CD4-positive, alpha-beta T cell (primary cell): ENCODE results near the gene NOTCH2. TPM values are rescaled to one million over a fixed set of nuclear protein-coding genes. Genes with fewer than 3 reads are reported as not detected.

Source experiments
- ATAC-seq: fragments of 200-7000 bp; cut with Tn5 transposase; one replicate; pipeline ENCODE4 v1.10.0; 2022; ENCODE audit warnings: mild to moderate bottlenecking; ENCODE audit not compliant: poor library complexity
- CTCF ChIA-PET: fragments of 350-600 bp; sonication (Branson Sonifier 250); formaldehyde crosslinking; loops from one replicate; lab custom pipeline; 2021; ENCODE audit warnings: antibody characterized with exemption, inconsistent platforms; lab: Charles Lee
- POLR2A ChIA-PET: fragments of 350-600 bp; sonication (Branson Sonifier 250); formaldehyde crosslinking; loops from one replicate; lab custom pipeline; 2021; ENCODE audit warnings: antibody characterized with exemption, inconsistent platforms; lab: Charles Lee
- DNase-seq, 14 experiments: peaks; one replicate each; pipeline ENCODE4 v3.0.0-alpha.2; 2013 to 2020; ENCODE audit warnings: mixed read lengths in 2 of 14
- H3K27ac ChIP-seq, 2 donors: one replicate each; pipeline versions ENCODE4 v1.5.1 to v1.7.0; 2013; ENCODE audit warnings: low read length in 2 of 2, low read depth in 1 of 2, mild to moderate bottlenecking in 1 of 2
- H3K27me3 ChIP-seq, 2 experiments: 1 replicate in 1 of 2; 2 replicates in 1 of 2; pipeline versions ENCODE4 v1.6.1 to v1.7.0; 2013; ENCODE audit warnings: low read length in 2 of 2, control low read depth in 1 of 2, mild to moderate bottlenecking in 1 of 2, moderate library complexity in 1 of 2; ENCODE audit not compliant: insufficient read depth in 2 of 2, control insufficient read depth in 1 of 2
- H3K36me3 ChIP-seq: one replicate; pipeline ENCODE4 v1.6.1; 2013; ENCODE audit warnings: low read length, control low read depth; ENCODE audit not compliant: insufficient read depth
- H3K4me1 ChIP-seq: one replicate; pipeline ENCODE4 v1.6.1; 2013; ENCODE audit warnings: low read length, control low read depth; ENCODE audit not compliant: insufficient read depth
- H3K4me3 ChIP-seq: one replicate; pipeline ENCODE4 v1.5.1; 2013; ENCODE audit warnings: mild to moderate bottlenecking, low read length, moderate library complexity
- H3K9me3 ChIP-seq, 2 experiments: 1 replicate in 1 of 2; 2 replicates in 1 of 2; pipeline versions ENCODE4 v1.6.1 to v1.7.0; 2013; ENCODE audit warnings: low read length in 2 of 2, mild to moderate bottlenecking in 2 of 2, control low read depth in 1 of 2, moderate library complexity in 1 of 2; ENCODE audit not compliant: control insufficient read depth in 1 of 2, insufficient read depth in 1 of 2
- H3K27ac Mint-ChIP-seq: one replicate; pipeline ENCODE4 v1.8.0; 2020; ENCODE audit warnings: mixed read lengths
- H3K27me3 Mint-ChIP-seq: one replicate; pipeline ENCODE4 v1.8.0; 2021; ENCODE audit warnings: mixed read lengths
- H3K36me3 Mint-ChIP-seq: one replicate; pipeline ENCODE4 v1.8.0; 2021; ENCODE audit warnings: low read depth, mixed read lengths
- H3K4me1 Mint-ChIP-seq: one replicate; pipeline ENCODE4 v1.8.0; 2021; ENCODE audit warnings: low read depth, mixed read lengths
- H3K4me3 Mint-ChIP-seq: one replicate; pipeline ENCODE4 v1.8.0; 2020; ENCODE audit warnings: mild to moderate bottlenecking, mixed read lengths
- H3K9me3 Mint-ChIP-seq: one replicate; pipeline ENCODE4 v1.8.0; 2020; ENCODE audit warnings: mixed read lengths
- intact Hi-C, 2 experiments: fragments of 100-400 bp; cut with DNase I in 1 of 2; cut with micrococcal nuclease in 1 of 2; formaldehyde crosslinking; loops; one replicate each; pipeline versions ENCODE4 v1.15.1 to v1.9.0; 2023 to 2025; cut with DNase I, micrococcal nuclease
- total RNA-seq, 174 experiments: library from RNA in 2 of 174; stranded (reverse) in 2 of 174; gene quantifications; one replicate each; pipeline ENCODE4 v1.2.3 and lab custom pipeline; 2021 to 2026
- TF ChIP-seq, protein P1 (sequence below): fragments of 200-600 bp; IDR thresholded peaks from one replicate; pipeline ENCODE4 v1.8.0; 2022; ENCODE audit warnings: antibody characterized with exemption, mild to moderate bottlenecking

Gene NOTCH2
- total RNA-seq, 2 experiments from 2014 or later, result 27.5 to 29.4 TPM

DNA sequence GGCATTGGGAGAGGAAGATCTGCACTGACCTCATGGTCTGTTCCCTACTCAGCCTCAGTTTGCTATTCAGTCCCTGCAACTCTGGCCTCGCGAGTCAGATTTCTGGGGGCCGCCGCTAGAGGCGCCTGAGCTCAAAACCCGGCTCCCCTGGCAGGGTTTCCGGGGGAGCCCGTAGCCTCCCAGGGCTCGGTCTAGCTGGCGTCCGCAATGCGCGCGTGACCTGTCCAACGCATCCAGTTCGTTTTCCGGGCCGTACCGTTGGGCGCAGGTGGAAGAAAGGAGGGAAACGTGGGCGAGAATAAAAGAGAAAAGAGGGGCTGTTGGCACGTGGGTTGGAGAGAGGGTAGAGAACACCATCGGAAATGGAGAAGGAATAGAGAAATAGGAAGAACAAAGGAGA, 173.2 kb downstream of the NOTCH2 start, which contains the start of gene ADAM30:
TSS of gene ADAM30 (minus strand) at position 213 of the 400 bp plus-strand sequence. CDS start at position 34, 179 bp downstream.
- Histone ChIP-seq H3K27ac (no peak within 1 kb of the TSS), H3K9me3 (peaks cover 0 to 3% of the 10 kb centered on the region in 2 experiments), H3K4me1 (no peaks in the 10 kb centered on the region), H3K4me3 (no peak within 1 kb of the TSS), H3K36me3 (no peaks in the 10 kb centered on the region), H3K27me3 (no peaks in the 10 kb centered on the region)
- TF ChIP-seq, protein P1, sequence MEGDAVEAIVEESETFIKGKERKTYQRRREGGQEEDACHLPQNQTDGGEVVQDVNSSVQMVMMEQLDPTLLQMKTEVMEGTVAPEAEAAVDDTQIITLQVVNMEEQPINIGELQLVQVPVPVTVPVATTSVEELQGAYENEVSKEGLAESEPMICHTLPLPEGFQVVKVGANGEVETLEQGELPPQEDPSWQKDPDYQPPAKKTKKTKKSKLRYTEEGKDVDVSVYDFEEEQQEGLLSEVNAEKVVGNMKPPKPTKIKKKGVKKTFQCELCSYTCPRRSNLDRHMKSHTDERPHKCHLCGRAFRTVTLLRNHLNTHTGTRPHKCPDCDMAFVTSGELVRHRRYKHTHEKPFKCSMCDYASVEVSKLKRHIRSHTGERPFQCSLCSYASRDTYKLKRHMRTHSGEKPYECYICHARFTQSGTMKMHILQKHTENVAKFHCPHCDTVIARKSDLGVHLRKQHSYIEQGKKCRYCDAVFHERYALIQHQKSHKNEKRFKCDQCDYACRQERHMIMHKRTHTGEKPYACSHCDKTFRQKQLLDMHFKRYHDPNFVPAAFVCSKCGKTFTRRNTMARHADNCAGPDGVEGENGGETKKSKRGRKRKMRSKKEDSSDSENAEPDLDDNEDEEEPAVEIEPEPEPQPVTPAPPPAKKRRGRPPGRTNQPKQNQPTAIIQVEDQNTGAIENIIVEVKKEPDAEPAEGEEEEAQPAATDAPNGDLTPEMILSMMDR, result no peak
- H3K4me1 Mint-ChIP-seq, result no peaks in the 10 kb centered on the region
- no peaks in the 10 kb centered on the region for H3K36me3 Mint-ChIP-seq
- intact Hi-C loops, result no loop called here
- DNase-seq (no peak), ATAC-seq (no peak)
- no peak within 1 kb of the TSS for H3K4me3 Mint-ChIP-seq
- ChIA-PET CTCF (no interaction called here), POLR2A (no interaction called here)
- H3K27ac Mint-ChIP-seq, result no peak within 1 kb of the TSS
- no peaks in the 10 kb centered on the region for H3K9me3 Mint-ChIP-seq
- H3K27me3 Mint-ChIP-seq, result peaks cover 1% of the 10 kb centered on the region

DNA sequence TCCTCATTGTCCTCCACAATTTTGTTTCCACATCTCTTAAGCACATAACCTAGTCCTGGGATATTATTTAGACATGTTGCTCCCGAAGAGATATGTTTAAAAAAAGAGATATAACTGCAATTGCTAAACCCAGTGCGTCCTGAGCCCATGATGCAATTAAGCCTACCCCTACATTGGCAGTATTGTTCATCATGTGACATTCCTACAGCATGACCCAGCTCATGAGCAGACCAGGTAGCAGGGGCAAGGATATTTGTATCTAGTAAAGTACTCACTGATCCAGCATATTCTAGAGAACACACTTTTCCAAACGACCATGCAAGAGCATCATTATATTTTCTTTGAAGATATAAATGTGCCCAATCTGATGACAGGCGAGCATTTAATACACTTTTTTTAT, 174.4 kb downstream of the NOTCH2 start:
- no peaks in the 10 kb centered on the region for H3K4me1 Mint-ChIP-seq

DNA sequence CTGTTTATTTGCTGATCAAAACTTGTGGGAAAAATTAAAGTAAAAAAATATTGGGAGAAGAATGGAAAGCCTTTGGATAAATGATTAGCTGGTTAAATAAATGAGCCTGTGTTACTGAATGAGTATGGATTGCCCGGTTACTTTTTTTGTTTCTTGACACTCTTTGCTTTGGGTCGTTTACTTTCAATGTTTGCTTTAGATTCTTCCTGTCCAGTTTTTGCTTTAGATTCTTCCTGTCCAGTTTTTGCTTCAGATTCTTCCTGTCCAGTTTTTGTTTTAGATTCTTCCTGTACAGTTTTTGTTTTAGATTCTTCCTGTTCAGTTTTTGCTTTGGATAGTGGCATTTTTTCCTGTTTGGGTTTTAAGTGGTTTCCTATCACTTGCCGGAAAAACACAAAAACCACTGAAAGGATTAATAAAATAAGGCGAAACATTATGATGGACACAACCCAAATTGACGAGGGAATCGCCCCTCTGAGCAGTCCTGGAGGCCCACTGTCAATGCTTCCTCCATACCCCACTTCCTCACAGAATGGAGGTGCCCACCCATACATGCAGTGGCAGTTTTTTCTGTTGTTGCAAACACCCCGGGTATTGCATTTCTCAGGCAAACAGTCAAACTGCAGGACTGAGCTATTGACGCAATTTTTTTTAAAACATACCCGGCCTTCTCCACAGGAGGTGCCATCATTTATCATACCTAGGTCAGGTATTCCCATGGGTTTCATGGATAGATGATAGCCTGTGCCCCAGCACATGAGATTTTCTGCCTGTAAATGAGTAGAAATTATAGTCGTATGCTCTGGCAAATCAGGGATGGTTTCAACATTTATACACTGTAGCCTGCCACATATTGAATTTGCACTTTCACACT, 175.4 kb downstream of the NOTCH2 start:
- Histone ChIP-seq H3K27me3 (no peaks in the 10 kb centered on the region), H3K9me3 (peaks cover 0 to 3% of the 10 kb centered on the region in 2 experiments), H3K4me3 (no peak overlapping the region), H3K27ac (no peak overlapping the region), H3K4me1 (no peaks in the 10 kb centered on the region), H3K36me3 (no peaks in the 10 kb centered on the region)
- no peak overlapping the region for H3K4me3 Mint-ChIP-seq
- peaks cover 4% of the 10 kb centered on the region for H3K27me3 Mint-ChIP-seq
- ChIA-PET POLR2A (interaction anchor here (0.5 kb wide), 1 partner anchor 53 kb away, joined by 3 read pairs; no protein-coding TSS in a partner anchor), CTCF (no interaction called here)
- no peaks in the 10 kb centered on the region for H3K4me1 Mint-ChIP-seq
- intact Hi-C loops, result no loop called here
- no peak for DNase-seq
- H3K36me3 Mint-ChIP-seq, result no peaks in the 10 kb centered on the region
- no peak for ATAC-seq
- no peak overlapping the region for H3K27ac Mint-ChIP-seq
- TF ChIP-seq, protein P1, result no peak
- H3K9me3 Mint-ChIP-seq, result no peaks in the 10 kb centered on the region

More for the DNA sequence above, 174.4 kb downstream of the NOTCH2 start:
- Histone ChIP-seq H3K27me3 (no peaks in the 10 kb centered on the region), H3K9me3 (peaks cover 0 to 3% of the 10 kb centered on the region in 2 experiments), H3K36me3 (no peaks in the 10 kb centered on the region), H3K4me3 (no peak overlapping the region), H3K27ac (no peak overlapping the region), H3K4me1 (no peaks in the 10 kb centered on the region)
- no peak for DNase-seq
- Mint-ChIP-seq H3K27ac (no peak overlapping the region), H3K9me3 (no peaks in the 10 kb centered on the region), H3K36me3 (no peaks in the 10 kb centered on the region), H3K4me3 (no peak overlapping the region), H3K27me3 (peaks cover 4% of the 10 kb centered on the region)
- TF ChIP-seq, protein P1, result no peak
- ChIA-PET POLR2A (no interaction called here), CTCF (no interaction called here)
- intact Hi-C loops, result no loop called here
- ATAC-seq, result no peak
